Loucy (cell line): ENCODE results near the gene KDELR3.

Experiments used
- H2AFZ ChIP-seq: fragments of 200-600 bp; sonication (generic); 2 replicates; pipeline ENCODE4 v1.6.0; 2016; ENCODE audit warnings: antibody characterized with exemption, mild to moderate bottlenecking, low read length, moderate library complexity
- H3F3A ChIP-seq: fragments of 200-600 bp; 2 replicates; pipeline ENCODE4 v1.6.0; 2016; ENCODE audit warnings: antibody characterized with exemption, low read depth, mild to moderate bottlenecking
- H3K27me3 ChIP-seq: fragments of 200-600 bp; sonication (generic); 2 replicates; pipeline ENCODE4 v1.6.1; 2014; ENCODE audit warnings: low read length, mild to moderate bottlenecking; ENCODE audit not compliant: insufficient read depth, poor library complexity, severe bottlenecking
- H3K36me3 ChIP-seq: fragments of 200-600 bp; sonication (generic); 2 replicates; pipeline ENCODE4 v1.6.1; 2016; ENCODE audit warnings: low read length; ENCODE audit not compliant: insufficient read depth
- H3K4me1 ChIP-seq: fragments of 200-600 bp; sonication (generic); 2 replicates; pipeline ENCODE4 v1.5.1; 2014; ENCODE audit warnings: low read length, mild to moderate bottlenecking; ENCODE audit not compliant: insufficient read depth, poor library complexity, severe bottlenecking
- H3K4me2 ChIP-seq: fragments of 200-600 bp; sonication (generic); 2 replicates; pipeline ENCODE4 v1.6.0; 2014; ENCODE audit warnings: antibody characterized with exemption, low read length, low read depth, mild to moderate bottlenecking; ENCODE audit not compliant: poor library complexity, severe bottlenecking
- H3K4me3 ChIP-seq: fragments of 200-600 bp; sonication (generic); 2 replicates; pipeline ENCODE4 v1.5.1; 2014; ENCODE audit warnings: low read length, mild to moderate bottlenecking, mixed read lengths; ENCODE audit not compliant: poor library complexity, severe bottlenecking
- H3K79me2 ChIP-seq: fragments of 200-600 bp; sonication (generic); 2 replicates; pipeline ENCODE4 v1.6.1; 2014; ENCODE audit warnings: low read length; ENCODE audit not compliant: insufficient read depth
- H3K9ac ChIP-seq: fragments of 200-600 bp; sonication (generic); 2 replicates; pipeline ENCODE4 v1.6.0; 2014; ENCODE audit warnings: mild to moderate bottlenecking, low read depth, low read length, moderate library complexity; ENCODE audit not compliant: poor library complexity, severe bottlenecking
- H3K9me2 ChIP-seq: fragments of 200-600 bp; sonication (generic); replicated peaks from 2 replicates; pipeline ENCODE4 v1.6.1; 2016; ENCODE audit warnings: low read depth, low read length, mixed read lengths
- H3K9me3 ChIP-seq: fragments of 200-600 bp; sonication (generic); 2 replicates; pipeline ENCODE4 v1.6.1; 2014; ENCODE audit warnings: mild to moderate bottlenecking, antibody characterized with exemption, low read length, low read depth; ENCODE audit not compliant: insufficient read depth
- H4K20me1 ChIP-seq: fragments of 200-600 bp; sonication (generic); 2 replicates; pipeline ENCODE4 v1.6.0; 2014; ENCODE audit warnings: antibody characterized with exemption, low read length, mild to moderate bottlenecking; ENCODE audit not compliant: insufficient read depth, poor library complexity, severe bottlenecking
- EZH2phosphoT487 ChIP-seq: fragments of 200-600 bp; IDR thresholded peaks from 2 replicates; pipeline ENCODE4 v1.6.1; 2018; ENCODE audit warnings: antibody characterized with exemption, mild to moderate bottlenecking, moderate library complexity, borderline replicate concordance
- TF ChIP-seq, protein P1 (sequence below): fragments of 200-600 bp; sonication (generic); conservative IDR thresholded peaks from 2 replicates; pipeline ENCODE4 v1.5.1; 2014; ENCODE audit warnings: mild to moderate bottlenecking, antibody characterized with exemption, low read length

Gene KDELR3

GRCh38 chr22:38429499-38430068, 38.3 kb upstream of the KDELR3 start:
- H3K9me3 ChIP-seq = no peaks in the 10 kb centered on the region
- no peak overlapping the region for H3K9ac ChIP-seq
- H3K4me1 ChIP-seq = no peaks in the 10 kb centered on the region
- no peaks in the 10 kb centered on the region for H3K27me3 ChIP-seq
- H3K79me2 ChIP-seq = no peaks in the 10 kb centered on the region
- H3K9me2 ChIP-seq = no peaks in the 10 kb centered on the region
- no peak overlapping the region for H2AFZ ChIP-seq
- no peak overlapping the region for H3K4me3 ChIP-seq
- no peaks in the 10 kb centered on the region for H4K20me1 ChIP-seq
- no peaks in the 10 kb centered on the region for H3F3A ChIP-seq
- H3K4me2 ChIP-seq = no peak overlapping the region
- TF ChIP-seq, protein P1, sequence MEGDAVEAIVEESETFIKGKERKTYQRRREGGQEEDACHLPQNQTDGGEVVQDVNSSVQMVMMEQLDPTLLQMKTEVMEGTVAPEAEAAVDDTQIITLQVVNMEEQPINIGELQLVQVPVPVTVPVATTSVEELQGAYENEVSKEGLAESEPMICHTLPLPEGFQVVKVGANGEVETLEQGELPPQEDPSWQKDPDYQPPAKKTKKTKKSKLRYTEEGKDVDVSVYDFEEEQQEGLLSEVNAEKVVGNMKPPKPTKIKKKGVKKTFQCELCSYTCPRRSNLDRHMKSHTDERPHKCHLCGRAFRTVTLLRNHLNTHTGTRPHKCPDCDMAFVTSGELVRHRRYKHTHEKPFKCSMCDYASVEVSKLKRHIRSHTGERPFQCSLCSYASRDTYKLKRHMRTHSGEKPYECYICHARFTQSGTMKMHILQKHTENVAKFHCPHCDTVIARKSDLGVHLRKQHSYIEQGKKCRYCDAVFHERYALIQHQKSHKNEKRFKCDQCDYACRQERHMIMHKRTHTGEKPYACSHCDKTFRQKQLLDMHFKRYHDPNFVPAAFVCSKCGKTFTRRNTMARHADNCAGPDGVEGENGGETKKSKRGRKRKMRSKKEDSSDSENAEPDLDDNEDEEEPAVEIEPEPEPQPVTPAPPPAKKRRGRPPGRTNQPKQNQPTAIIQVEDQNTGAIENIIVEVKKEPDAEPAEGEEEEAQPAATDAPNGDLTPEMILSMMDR = no peak
- no peak for TF ChIP-seq EZH2phosphoT487
- H3K36me3 ChIP-seq = no peaks in the 10 kb centered on the region

GRCh38 chr22:38431266-38432010, 36.5 kb upstream of the KDELR3 start:
- H4K20me1 ChIP-seq = no peaks in the 10 kb centered on the region
- TF ChIP-seq EZH2phosphoT487 = no peak
- TF ChIP-seq, protein P1 = no peak
- no peaks in the 10 kb centered on the region for H3K9me2 ChIP-seq
- H3K27me3 ChIP-seq = no peaks in the 10 kb centered on the region
- H3F3A ChIP-seq = no peaks in the 10 kb centered on the region
- no peaks in the 10 kb centered on the region for H3K9me3 ChIP-seq
- no peak overlapping the region for H3K4me3 ChIP-seq
- no peak overlapping the region for H2AFZ ChIP-seq
- H3K4me2 ChIP-seq = no peak overlapping the region
- no peaks in the 10 kb centered on the region for H3K79me2 ChIP-seq
- no peaks in the 10 kb centered on the region for H3K36me3 ChIP-seq
- H3K9ac ChIP-seq = no peak overlapping the region
- H3K4me1 ChIP-seq = no peaks in the 10 kb centered on the region

DNA sequence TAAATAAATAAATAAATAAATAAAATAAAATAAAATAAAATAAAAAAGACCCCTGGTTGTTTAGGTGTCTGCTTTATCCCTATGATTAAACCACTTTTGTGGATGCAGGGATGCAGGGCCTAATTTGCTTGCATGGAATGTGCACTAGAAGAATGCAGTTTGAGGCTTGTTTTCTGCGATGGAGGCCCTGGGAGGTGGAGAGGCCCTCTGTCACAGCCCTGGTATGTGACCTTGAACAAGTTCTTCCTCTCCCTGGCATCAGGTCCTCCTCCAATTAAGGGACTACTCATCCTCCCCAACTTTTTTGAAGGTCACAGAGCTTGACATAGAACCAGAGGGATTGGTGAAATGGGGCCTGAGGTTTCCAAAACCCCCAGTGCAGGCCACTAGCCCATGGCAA, 35.6 kb upstream of the KDELR3 start:
- Histone ChIP-seq H3K4me2 (no peak overlapping the region), H3F3A (no peaks in the 10 kb centered on the region), H3K4me3 (no peak overlapping the region), H3K79me2 (no peaks in the 10 kb centered on the region), H3K27me3 (no peaks in the 10 kb centered on the region), H3K4me1 (no peaks in the 10 kb centered on the region), H3K36me3 (no peaks in the 10 kb centered on the region), H4K20me1 (no peaks in the 10 kb centered on the region), H3K9ac (no peak overlapping the region), H3K9me2 (no peaks in the 10 kb centered on the region), H3K9me3 (no peaks in the 10 kb centered on the region), H2AFZ (no peak overlapping the region)
- no peak for TF ChIP-seq EZH2phosphoT487
- TF ChIP-seq, protein P1 = no peak
